Neural progenitor cell (in vitro differentiated cells): ENCODE measurements around the gene LAMB1.

Source experiments
- CTCF ChIP-seq: fragments of 200-600 bp; sonication (generic); IDR thresholded peaks from 2 replicates; pipeline ENCODE4 v1.5.1; 2017; ENCODE audit warnings: antibody characterized with exemption, mild to moderate bottlenecking
- EZH2 ChIP-seq: fragments of 200-600 bp; sonication (generic); IDR thresholded peaks from 2 replicates; pipeline ENCODE4 v1.6.1; 2017; ENCODE audit warnings: antibody characterized with exemption, mild to moderate bottlenecking, moderate library complexity
- EZH2phosphoT487 ChIP-seq: fragments of 200-600 bp; sonication (generic); IDR thresholded peaks from 2 replicates; pipeline ENCODE4 v1.6.1; 2017; ENCODE audit warnings: antibody characterized with exemption

GRCh38 chr7:108046952-108047506, 44.1 kb upstream of the LAMB1 start:
- no peak for TF ChIP-seq CTCF
- TF ChIP-seq EZH2, result no peak
- no peak for TF ChIP-seq EZH2phosphoT487
